HepG2 (cell line): Measurements from ENCODE around the gene NTMT1. TPM values are rescaled to one million over a fixed set of nuclear protein-coding genes. Genes with fewer than 3 reads are reported as not detected.

ENCODE experiments used
- ATAC-seq: fragments of 200-7000 bp; cut with Tn5 transposase; 3 replicates; pipeline ENCODE4 v1.9.1; 2020; ENCODE audit warnings: mild to moderate bottlenecking, moderate library complexity
- BruUV-seq: library from RNA; stranded (reverse); fragments of 400-500 nt; replicated peaks from 2 replicates; lab custom pipeline; 2021; lab: Mats Ljungman, UMichigan
- CTCF ChIA-PET: fragments of 300-600 bp; formaldehyde crosslinking; extraction: SDS; loops from one replicate; lab custom pipeline; 2021; ENCODE audit warnings: low total read pairs, inconsistent platforms, low intra/inter-chr PET ratio; lab: Yijun Ruan, JAX
- POLR2A ChIA-PET: fragments of 350-600 bp; sonication (Branson Sonifier 250); formaldehyde crosslinking; loops from one replicate; lab custom pipeline; 2020; ENCODE audit warnings: antibody characterized with exemption, inconsistent platforms; lab: Yijun Ruan, JAX
- DNase-seq: peaks from one replicate; pipeline ENCODE4 v3.0.0-alpha.2; 2015; ENCODE audit warnings: low spot score
- FAIRE-seq: peaks from 3 replicates; lab custom pipeline; 2011; peaks lifted over from hg19 to GRCh38; lab: Jason Lieb, UNC
- H2AFZ ChIP-seq: one replicate; pipeline ENCODE4 v1.6.1; 2011; ENCODE audit warnings: low read length, inconsistent platforms
- H3K27ac ChIP-seq: fragments of 300-600 bp; 3 replicates; pipeline ENCODE4 v1.8.0; 2011; ENCODE audit warnings: mixed run types, mild to moderate bottlenecking, mixed read lengths, low read length, inconsistent platforms; ENCODE audit not compliant: insufficient read depth; ENCODE audit errors: extremely low read length
- H3K27me3 ChIP-seq, 2 experiments: fragments of 200-600 bp in 1 of 2; 2 replicates in 1 of 2; 3 replicates in 1 of 2; pipeline versions ENCODE4 v1.6.0 to v1.8.0; 2011; ENCODE audit warnings: low read length in 2 of 2, mild to moderate bottlenecking in 2 of 2, moderate library complexity in 2 of 2, inconsistent platforms in 1 of 2; ENCODE audit not compliant: insufficient read depth in 2 of 2, control insufficient read depth in 1 of 2
- H3K36me3 ChIP-seq, 2 experiments: fragments of 200-600 bp in 1 of 2; replicated peaks in 1 of 2; 2 replicates in 1 of 2; 3 replicates in 1 of 2; pipeline versions ENCODE4 v1.5.1 to v1.8.0; 2011; ENCODE audit warnings: low read length in 2 of 2, inconsistent platforms in 1 of 2; ENCODE audit not compliant: insufficient read depth in 2 of 2, control insufficient read depth in 1 of 2
- H3K4me1 ChIP-seq: 2 replicates; pipeline ENCODE4 v1.5.1; 2012; ENCODE audit warnings: low read length, inconsistent platforms; ENCODE audit not compliant: insufficient read depth
- H3K4me2 ChIP-seq: 2 replicates; pipeline ENCODE4 v1.6.0; 2011; ENCODE audit warnings: low read depth, low read length, inconsistent platforms
- H3K4me3 ChIP-seq, 3 experiments: fragments of 200-600 bp in 1 of 3; sonication (generic), shearing (Covaris generic) in 1 of 3; replicated peaks in 1 of 3; 2 replicates each; pipeline ENCODE4 v1.5.1; 2011 to 2016; ENCODE audit warnings: low read length in 3 of 3, inconsistent platforms in 2 of 3, low read depth in 2 of 3, mild to moderate bottlenecking in 2 of 3, control low read depth in 1 of 3, mixed read lengths in 1 of 3; ENCODE audit not compliant: insufficient read depth in 1 of 3
- H3K79me2 ChIP-seq: one replicate; pipeline ENCODE4 v1.6.1; 2011; ENCODE audit warnings: low read length, inconsistent platforms; ENCODE audit not compliant: insufficient read depth
- H3K9ac ChIP-seq: 2 replicates; pipeline ENCODE4 v1.6.0; 2011; ENCODE audit warnings: mild to moderate bottlenecking, low read depth, low read length, inconsistent platforms; ENCODE audit not compliant: insufficient read depth
- H3K9me3 ChIP-seq: 2 replicates; pipeline ENCODE4 v1.5.1; 2012; ENCODE audit warnings: mild to moderate bottlenecking, low read length
- H4K20me1 ChIP-seq: 2 replicates; pipeline ENCODE4 v1.6.0; 2011; ENCODE audit warnings: inconsistent platforms, mild to moderate bottlenecking, low read length, moderate library complexity; ENCODE audit not compliant: insufficient read depth
- BHLHE40 ChIP-seq: IDR thresholded peaks from 2 replicates; pipeline ENCODE4 v1.6.1; 2011; ENCODE audit warnings: low read length, improper control_type of control experiment
- FOXP1 ChIP-seq, 2 experiments: fragments of 450-650 bp in 1 of 2; IDR thresholded peaks; 2 replicates each; pipeline ENCODE4 v1.6.1; 2017 to 2018; ENCODE audit warnings: antibody characterized with exemption in 1 of 2
- KAT7 ChIP-seq: IDR thresholded peaks from 2 replicates; pipeline ENCODE4 v1.6.1; 2018; ENCODE audit warnings: borderline replicate concordance, missing compliant biosample characterization
- NCOA2 ChIP-seq: sonication (generic); formaldehyde crosslinking; IDR thresholded peaks from 2 replicates; pipeline ENCODE4 v1.8.0; 2022; ENCODE audit warnings: inconsistent platforms
- PITX1 ChIP-seq: sonication (generic); formaldehyde crosslinking; IDR thresholded peaks from 2 replicates; pipeline ENCODE4 v1.5.1; 2020; ENCODE audit warnings: mild to moderate bottlenecking, missing genetic modification reagents
- POLR2G ChIP-seq: fragments of 200-400 bp; formaldehyde crosslinking; IDR thresholded peaks from 2 replicates; pipeline ENCODE4 v1.6.1; 2018; ENCODE audit warnings: mild to moderate bottlenecking, low read depth, low read length, moderate library complexity
- ZBTB39 ChIP-seq: sonication (generic); formaldehyde crosslinking; IDR thresholded peaks from 2 replicates; pipeline ENCODE4 v1.5.0; 2020; ENCODE audit warnings: missing genetic modification reagents
- ZNF264 ChIP-seq: sonication (generic); formaldehyde crosslinking; IDR thresholded peaks from 2 replicates; pipeline ENCODE4 v1.4.0; 2020; ENCODE audit warnings: missing genetic modification reagents
- ZNF879 ChIP-seq: sonication (generic); formaldehyde crosslinking; IDR thresholded peaks from 2 replicates; pipeline ENCODE4 v1.8.1; 2023; ENCODE audit warnings: missing genetic modification reagents
- WGBS: methylation state at CpG from one replicate; pipeline ENCODE4 v1.1.6; 2017; ENCODE audit warnings: low lambda C conversion rate; 5-methylcytosine and 5-hydroxymethylcytosine counted together
- in situ Hi-C: cut with HindIII; loops from 2 replicates; pipeline ENCODE4 v1.10.0; 2017; ENCODE audit warnings: low pct_unique_long_range_greater_than_20kb; ENCODE audit not compliant: extremely low pct_ligation_motif_present
- intact Hi-C: fragments of 100-400 bp; cut with micrococcal nuclease; formaldehyde crosslinking; loops from one replicate; pipeline ENCODE4 v1.10.0; 2022; ENCODE audit not compliant: unreplicated experiment
- polyA plus RNA-seq, 8 experiments: library from polyadenylated mRNA; depleted of rRNA in 3 of 8; stranded (reverse) in 7 of 8; unstranded in 1 of 8; fragments of >200 nt; fragmentation: Illumina TruSeq in 4 of 8; extraction: Trizol in 4 of 8; gene quantifications; 2 replicates each; pipeline versions ENCODE4 v1.2.1 to v1.2.3, GENCODE V29; 2011 to 2016; ENCODE audit warnings: low read depth in 4 of 8, missing spikeins in 1 of 8, mixed read lengths in 1 of 8; ENCODE audit not compliant: insufficient read depth in 1 of 8
- total RNA-seq, 5 experiments: library from RNA; depleted of rRNA; stranded (reverse); fragments of >200 nt; fragmentation: Illumina TruSeq; extraction: Trizol; gene quantifications; 2 replicates each; pipeline ENCODE4 v1.2.3, GENCODE V29; 2016; ENCODE audit warnings: low read depth in 1 of 5

Gene NTMT1
- total and polyA plus RNA-seq, 2 of the 13 experiments (the other 11 are each of a cell fraction or from before 2014, with no cell fraction given): 49.1 to 53.8 TPM

GRCh38 chr9:129649726-129650679 is 24.0 kb downstream of the NTMT1 start:
- no TSS peak for BruUV-seq
- Histone ChIP-seq H3K4me3 (no peak overlapping the region), H3K9me3 (no peaks in the 10 kb centered on the region), H3K79me2 (no peaks in the 10 kb centered on the region), H3K36me3 (no peaks in the 10 kb centered on the region), H3K4me1 (peaks cover 13% of the 10 kb centered on the region), H3K27ac (no peak overlapping the region), H4K20me1 (no peaks in the 10 kb centered on the region), H3K4me2 (no peak overlapping the region)
- intact Hi-C loops: no loop called here
- POLR2A ChIA-PET: no interaction called here
- ATAC-seq: no peak
- FAIRE-seq: no peak
- DNase-seq: no peak
- 33% methylated on average over 15 of the region's 20 CpGs for WGBS
- no peak for TF ChIP-seq NCOA2 (CRISPR knock-in tag)
- TF ChIP-seq BHLHE40: no peak
- TF ChIP-seq ZBTB39 (CRISPR knock-in tag): no peak
- TF ChIP-seq KAT7: no peak
- TF ChIP-seq FOXP1 (IDR thresholded peaks at IDR 0.05): no peak
- TF ChIP-seq FOXP1 (CRISPR knock-in tag; IDR thresholded peaks at IDR 0.05): no peak
- TF ChIP-seq PITX1 (CRISPR knock-in tag): no peak
- TF ChIP-seq POLR2G: no peak
- TF ChIP-seq ZNF879 (CRISPR knock-in tag): no peak
- TF ChIP-seq ZNF264 (CRISPR knock-in tag): no peak
- TF ChIP-seq, all 625 proteins: peak for 0
- in situ Hi-C loops: loop anchor here (10.0 kb wide), 1 partner anchor 135 kb away; no protein-coding TSS in a partner anchor
- peaks cover 13 to 53% of the 10 kb centered on the region in 2 experiments for H3K27me3 ChIP-seq
- no peak overlapping the region for H2AFZ ChIP-seq
- CTCF ChIA-PET: no interaction called here
- H3K9ac ChIP-seq: no peak overlapping the region
